GM19395 (cell line): ENCODE data around the gene ST6GALNAC1.

Source experiments
- ATAC-seq: cut with Tn5 transposase; IDR thresholded peaks from one replicate; pipeline ENCODE4 v1.9.1; 2021; ENCODE audit warnings: mild to moderate bottlenecking, moderate library complexity; ENCODE audit not compliant: unreplicated experiment

Gene ST6GALNAC1

DNA sequence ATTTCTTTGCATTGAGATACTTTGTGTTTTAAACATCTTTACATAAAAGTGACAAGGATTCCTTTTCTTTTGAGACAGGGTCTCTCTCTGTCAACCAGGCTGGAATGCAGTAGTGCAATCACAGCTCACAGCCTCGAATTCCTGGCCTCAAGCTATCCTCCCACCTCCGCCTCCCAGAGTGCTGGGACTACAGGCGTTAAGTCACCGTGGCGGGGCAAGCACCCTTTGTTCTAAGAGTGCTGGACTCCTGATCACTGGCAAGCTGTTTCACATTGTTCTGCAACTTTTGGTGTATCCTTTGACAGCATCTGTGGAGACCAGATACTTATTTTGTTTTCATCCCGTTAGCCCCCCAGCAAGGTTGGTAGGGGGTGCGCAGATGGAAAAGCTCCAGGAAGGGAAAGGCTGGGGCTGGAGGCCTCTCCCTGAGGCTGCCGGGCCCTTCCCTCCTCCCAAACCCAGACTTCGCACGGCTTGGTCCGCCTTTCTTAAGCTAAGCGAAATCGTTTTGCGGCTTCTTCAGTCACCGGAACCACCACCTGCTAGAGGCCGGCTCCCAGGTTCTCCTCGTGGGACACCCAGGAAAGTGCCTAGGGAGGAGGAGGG lies 59.0 kb downstream of the ST6GALNAC1 start:
- no peak for ATAC-seq

DNA sequence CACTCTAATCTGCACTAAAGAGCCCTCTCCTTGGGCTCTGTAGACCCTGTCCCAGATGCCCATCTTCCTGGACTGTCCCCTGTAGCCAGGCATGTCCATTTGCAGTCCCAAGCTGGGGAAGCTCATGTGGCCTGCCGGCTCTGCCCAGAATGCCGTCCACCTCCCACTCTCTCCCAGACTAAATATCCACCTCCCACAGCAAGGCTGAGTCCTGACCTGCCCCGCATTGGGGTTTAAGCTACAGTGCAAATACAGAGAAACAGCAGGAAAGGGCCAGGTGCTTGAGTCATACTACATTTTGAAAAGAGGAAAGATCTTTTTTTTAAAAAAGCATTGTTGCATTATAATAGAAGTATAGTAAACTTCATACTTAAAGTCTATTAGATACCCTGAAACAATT lies 60.9 kb downstream of the ST6GALNAC1 start:
- no peak for ATAC-seq

DNA sequence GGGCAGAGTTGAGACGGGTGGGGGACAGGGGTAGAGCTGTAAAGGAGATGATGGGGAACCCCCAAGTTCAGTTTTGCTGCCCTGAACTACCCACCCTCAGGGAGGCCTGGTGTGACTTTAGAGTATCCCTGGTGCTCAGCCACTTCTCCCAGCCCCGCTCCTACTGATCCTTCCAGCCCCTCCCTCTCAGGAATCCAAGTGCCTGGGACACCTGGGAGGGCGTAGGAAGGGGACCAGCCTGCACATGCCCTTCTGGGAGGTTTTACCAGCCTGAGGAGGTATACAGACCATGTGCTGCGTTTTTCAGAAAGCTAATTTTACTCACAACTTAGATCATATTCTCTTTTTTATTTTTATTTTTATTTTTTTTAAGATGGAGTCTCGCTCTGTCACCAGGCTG lies 62.0 kb downstream of the ST6GALNAC1 start:
- ATAC-seq = no peak

DNA sequence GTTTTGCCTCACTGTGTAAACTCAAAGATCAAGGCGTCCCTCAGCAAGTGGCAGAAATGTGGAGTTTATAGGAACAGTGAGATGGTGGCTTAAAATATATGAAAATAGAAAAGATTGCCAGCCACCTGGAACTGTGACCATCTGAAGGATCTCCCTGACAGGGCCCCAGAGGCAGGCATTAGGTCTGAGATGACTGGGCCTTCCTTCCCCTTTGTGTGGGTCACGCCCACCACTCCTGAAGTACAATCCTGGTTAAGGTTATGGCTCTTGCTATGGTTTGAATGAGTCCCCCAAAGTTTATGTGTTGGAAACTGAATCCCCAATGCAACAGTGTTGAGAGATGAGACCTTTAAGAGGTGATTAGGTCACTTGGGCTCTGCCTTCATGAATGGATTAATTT lies 64.3 kb downstream of the ST6GALNAC1 start:
- no peak for ATAC-seq

DNA sequence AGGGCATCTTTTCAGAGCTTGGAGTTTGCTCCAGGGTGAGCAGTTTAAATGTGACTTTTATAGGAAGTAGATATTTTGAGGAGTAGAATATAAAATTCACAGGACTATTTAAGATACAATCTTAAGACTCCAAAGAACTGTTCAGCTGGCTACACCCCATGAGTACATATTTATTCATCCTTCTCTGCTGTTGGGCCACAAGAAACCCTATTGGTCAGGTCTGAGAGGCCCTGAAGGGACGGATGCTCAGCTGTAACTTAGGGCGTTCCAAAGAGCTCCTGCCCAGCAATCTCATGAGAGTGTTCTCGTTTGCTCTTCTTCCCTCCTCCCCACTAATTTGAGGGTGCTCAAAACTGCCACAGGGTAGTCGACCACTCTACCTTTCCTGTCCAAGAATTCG lies 65.2 kb downstream of the ST6GALNAC1 start:
- no peak for ATAC-seq

DNA sequence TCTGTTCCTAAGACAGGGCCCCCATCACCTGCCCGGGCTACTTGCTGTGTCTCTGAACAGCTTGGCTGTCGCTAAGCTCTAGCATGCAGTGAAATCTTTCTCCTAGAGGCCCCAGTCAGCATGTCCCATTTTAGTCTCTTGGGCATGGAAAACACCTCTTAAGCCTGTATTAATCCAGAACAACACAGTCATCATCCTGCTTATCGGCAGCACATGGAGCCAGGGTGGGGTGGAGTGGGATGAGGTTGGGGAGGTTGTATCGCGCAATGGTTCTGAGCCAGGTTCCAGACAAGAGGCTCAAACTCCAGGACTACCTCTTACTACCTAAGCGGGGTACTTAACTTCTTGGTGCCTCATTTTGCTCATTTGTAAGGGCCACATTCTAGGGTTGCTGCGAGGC lies 65.7 kb downstream of the ST6GALNAC1 start:
- no peak for ATAC-seq

DNA sequence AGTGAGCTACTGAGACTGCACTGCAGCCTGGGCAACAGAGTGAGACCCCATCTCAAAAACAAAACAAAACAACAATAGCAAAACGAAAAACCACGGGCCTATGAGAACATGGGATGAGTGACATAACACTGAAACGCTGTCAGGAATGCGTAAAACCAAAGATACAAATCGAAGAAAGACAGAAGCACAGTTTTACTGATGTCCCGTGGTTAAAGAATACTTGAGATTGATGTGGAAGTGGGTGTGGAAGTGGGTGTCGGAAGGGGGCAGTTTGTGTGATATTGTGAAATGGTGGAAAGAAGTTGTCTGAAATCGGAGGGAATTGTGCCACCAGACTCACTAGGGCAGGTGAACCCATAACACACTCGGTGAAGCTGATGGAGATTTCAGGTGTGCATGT lies 67.4 kb downstream of the ST6GALNAC1 start:
- no peak for ATAC-seq

DNA sequence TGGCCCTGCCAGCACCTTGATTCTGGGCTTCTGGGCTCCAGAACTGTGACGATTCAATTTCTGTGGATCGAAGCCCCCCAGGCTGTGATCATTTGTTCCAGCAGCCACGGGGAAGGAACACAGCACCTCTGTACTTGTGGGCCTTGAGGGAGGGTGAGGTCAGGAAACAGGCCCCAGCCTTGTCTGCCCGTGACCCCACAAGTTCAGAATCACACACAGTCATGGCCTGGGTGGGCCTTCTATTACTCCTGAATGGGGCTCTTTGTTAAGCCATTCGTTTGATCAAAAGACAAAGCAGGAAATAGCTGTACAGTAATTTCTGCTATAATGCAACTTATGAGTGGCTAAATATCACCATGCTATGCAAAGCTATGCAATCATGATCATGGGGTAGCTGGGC lies 68.0 kb downstream of the ST6GALNAC1 start:
- no peak for ATAC-seq
